Stomach (tissue), 9 donors: ENCODE data around the gene RAB22A. TPM values are rescaled to one million over a fixed set of nuclear protein-coding genes. Genes with fewer than 3 reads are reported as not detected.
A peak's percentile ranks its signal among the peaks of the same experiment; 100 is the strongest.

Source experiments
- DNase-seq, 2 donors: peaks; one replicate each; pipeline versions ENCODE4 v3.0.0 to v3.0.0-alpha.2; 2013 to 2019
- H3K27ac ChIP-seq, 5 donors: fragments of 200-600 bp in 4 of 5; sonication (generic) in 4 of 5; one replicate each; pipeline ENCODE4 v1.5.1; 2013 to 2019; ENCODE audit warnings: mild to moderate bottlenecking in 1 of 5, moderate library complexity in 1 of 5
- H3K27me3 ChIP-seq, 3 donors: fragments of 200-600 bp; sonication (generic); one replicate each; pipeline ENCODE4 v1.5.1; 2017 to 2019; ENCODE audit warnings: mixed run types in 1 of 3
- H3K36me3 ChIP-seq, 4 donors: fragments of 200-600 bp; sonication (generic); 1 replicate in 3 of 4; 2 replicates in 1 of 4; pipeline ENCODE4 v1.5.1; 2016 to 2019
- H3K4me1 ChIP-seq, 4 donors: fragments of 200-600 bp; sonication (generic); one replicate each; pipeline ENCODE4 v1.5.1; 2016 to 2019
- H3K4me3 ChIP-seq, 4 donors: fragments of 200-600 bp; sonication (generic) in 3 of 4; one replicate each; pipeline ENCODE4 v1.5.1; 2016 to 2019; ENCODE audit warnings: mild to moderate bottlenecking in 1 of 4
- H3K9me3 ChIP-seq, 4 donors: fragments of 200-600 bp; sonication (generic); one replicate each; pipeline ENCODE4 v1.5.1; 2016 to 2019
- CTCF ChIP-seq, 7 experiments: fragments of 450-650 bp in 4 of 7; fragments of 200-600 bp in 3 of 7; sonication (generic) in 3 of 7; IDR thresholded peaks; one replicate each; pipeline ENCODE4 v1.5.1; 2016 to 2019; ENCODE audit warnings: antibody characterized with exemption in 7 of 7, control low read depth in 2 of 7, mild to moderate bottlenecking in 1 of 7
- EP300 ChIP-seq: sonication (generic); formaldehyde crosslinking; IDR thresholded peaks from one replicate; pipeline ENCODE4 v1.6.1; 2017; ENCODE audit warnings: antibody characterized with exemption
- POLR2A ChIP-seq, 4 donors: fragments of 450-650 bp; IDR thresholded peaks; one replicate each; pipeline ENCODE4 v1.6.1; 2016; ENCODE audit warnings: antibody characterized with exemption in 4 of 4, control low read depth in 2 of 4, mild to moderate bottlenecking in 1 of 4, moderate library complexity in 1 of 4
- POLR2AphosphoS5 ChIP-seq, 3 donors: sonication (generic); formaldehyde crosslinking; IDR thresholded peaks; one replicate each; pipeline ENCODE4 v1.6.1; 2016; ENCODE audit warnings: antibody characterized with exemption in 3 of 3
- WGBS, 5 donors: extraction: QIAGEN DNeasy Blood & Tissue Kit in 3 of 5; methylation state at CpG; one replicate each; pipeline versions ENCODE4 v1.1.5 to v1.1.7; 2013 to 2018; 5-methylcytosine and 5-hydroxymethylcytosine counted together
- intact Hi-C: fragments of 100-400 bp; cut with DNase I; formaldehyde crosslinking; loops from one replicate; pipeline ENCODE4 v1.15.1; 2023; ENCODE audit warnings: low total_unique reads
- polyA plus RNA-seq, 3 donors: library from polyadenylated mRNA; stranded (reverse); fragments of 200-250 nt; gene quantifications; one replicate each; pipeline ENCODE4 v1.2.3, GENCODE V29; 2013
- total RNA-seq, 5 donors: library from RNA; depleted of rRNA; stranded (reverse); fragments of >200 nt; gene quantifications; one replicate each; pipeline versions ENCODE4 v1.1.0 to v1.2.3, GENCODE V29; 2014 to 2016
- donor health status: healthy with polysubstance abuse.
- donor health status: Bipolar disorder and iron deficiency.
- donor health status: healthy.

RAB22A gene
- total and polyA plus RNA-seq, 8 donors, result 2.9 to 19.3 (median 8.5) TPM

GRCh38 chr20:58303547-58303946, 6.0 kb upstream of the RAB22A start:
- intact Hi-C loops, result no loop called here
- no peaks in the 10 kb centered on the region for H3K27me3 ChIP-seq
- no peak overlapping the region for H3K27ac ChIP-seq
- H3K4me3 ChIP-seq, result no peak overlapping the region
- 90 to 100% (median 92%) methylated on average over 1 of the region's 1 CpG for WGBS, 5 donors
- H3K36me3 ChIP-seq, result peaks cover 0 to 13% (median 8%) of the 10 kb centered on the region in 4 donors
- no peaks in the 10 kb centered on the region for H3K9me3 ChIP-seq
- DNase-seq, result no peak
- peaks cover 0 to 25% (median 23%) of the 10 kb centered on the region in 4 donors for H3K4me1 ChIP-seq
- TF ChIP-seq EP300 (no peak), POLR2AphosphoS5 (IDR thresholded peaks at IDR 0.05) (no peak), CTCF (IDR thresholded peaks at IDR 0.05) (no peak), POLR2A (IDR thresholded peaks at IDR 0.05) (no peak)

DNA sequence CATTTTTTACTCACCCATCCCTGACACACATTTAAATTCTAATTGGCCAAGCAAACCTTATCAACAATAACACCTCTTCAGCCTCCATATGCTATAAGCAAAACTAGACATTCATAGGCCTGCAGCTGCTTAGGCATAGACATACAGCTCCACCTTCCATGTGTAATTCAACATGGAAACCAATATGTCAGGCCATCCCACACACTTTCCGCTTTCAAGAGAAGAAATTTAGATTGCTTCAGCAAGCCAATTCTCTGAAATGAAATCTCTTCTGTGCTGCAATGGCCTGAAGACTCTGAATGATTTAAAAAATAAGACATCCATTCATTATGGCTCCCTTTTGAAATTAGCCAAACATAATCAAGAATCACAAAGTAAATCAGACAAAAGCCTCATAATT, 4.5 kb upstream of the RAB22A start:
- Histone ChIP-seq H3K36me3 (peaks cover 0 to 13% (median 8%) of the 10 kb centered on the region in 4 donors), H3K27ac (no peak overlapping the region), H3K4me1 (peaks cover 0 to 32% (median 29%) of the 10 kb centered on the region in 4 donors), H3K4me3 (no peak overlapping the region), H3K9me3 (no peaks in the 10 kb centered on the region), H3K27me3 (no peaks in the 10 kb centered on the region)
- TF ChIP-seq POLR2A (IDR thresholded peaks at IDR 0.05), result no peak
- no peak for TF ChIP-seq POLR2AphosphoS5 (IDR thresholded peaks at IDR 0.05)
- TF ChIP-seq EP300, result no peak
- TF ChIP-seq CTCF (IDR thresholded peaks at IDR 0.05), result no peak
- intact Hi-C loops, result no loop called here
- no peak for DNase-seq
- WGBS, 5 donors, result 96 to 100% (median 98%) methylated on average over 1 of the region's 1 CpG

- intact Hi-C loops, result no loop called here
- TF ChIP-seq EP300 (no peak), POLR2AphosphoS5 (IDR thresholded peaks at IDR 0.05) (peak in 1 of 3 donors; percentile 33)
- Histone ChIP-seq H3K9me3 (no peaks in the 10 kb centered on the region), H3K4me1 (peaks cover 7 to 47% (median 42%) of the 10 kb centered on the region in 4 donors), H3K4me3 (no peak overlapping the region), H3K27ac (peak overlapping the region in 2 of 5 donors; percentile 70 to 72), H3K27me3 (no peaks in the 10 kb centered on the region), H3K36me3 (peaks cover 0 to 6% (median 2%) of the 10 kb centered on the region in 4 donors)
- WGBS, 5 donors, result 44 to 56% (median 46%) methylated on average over 11 of the region's 11 CpGs
- peak; percentile 62 to 77 for DNase-seq
Observed at GRCh38 chr20:58306421-58307261, 2.9 kb upstream of the RAB22A start.

GRCh38 chr20:58307270-58307669, 2.2 kb upstream of the RAB22A start:
- WGBS, 5 donors, result 84 to 91% (median 87%) methylated on average over 7 of the region's 7 CpGs
- no peak overlapping the region for H3K4me3 ChIP-seq
- no peaks in the 10 kb centered on the region for H3K27me3 ChIP-seq
- H3K36me3 ChIP-seq, result peaks cover 0 to 6% (median 3%) of the 10 kb centered on the region in 4 donors
- intact Hi-C loops, result no loop called here
- H3K27ac ChIP-seq, result peak overlapping the region in 2 of 5 donors; percentile 70 to 72
- no peaks in the 10 kb centered on the region for H3K9me3 ChIP-seq
- H3K4me1 ChIP-seq, result peaks cover 7 to 53% (median 43%) of the 10 kb centered on the region in 4 donors
- TF ChIP-seq CTCF (IDR thresholded peaks at IDR 0.05), result no peak
- TF ChIP-seq EP300, result no peak
- TF ChIP-seq POLR2AphosphoS5 (IDR thresholded peaks at IDR 0.05), result no peak
- TF ChIP-seq POLR2A (IDR thresholded peaks at IDR 0.05), result no peak
- DNase-seq, result no peak
